HG03103 (cell line): ENCODE measurements around the gene DAB1.

Source experiments
- ATAC-seq: cut with Tn5 transposase; IDR thresholded peaks from one replicate; pipeline ENCODE4 v1.9.1; 2021; ENCODE audit warnings: low read depth; ENCODE audit not compliant: unreplicated experiment

Gene DAB1

GRCh38 chr1:57133686-57134085, 290.2 kb downstream of the DAB1 start:
- ATAC-seq = no peak

GRCh38 chr1:57132993-57133622, 290.8 kb downstream of the DAB1 start:
- no peak for ATAC-seq

- no peak for ATAC-seq
Observed at GRCh38 chr1:57131701-57132394, 292.0 kb downstream of the DAB1 start.

- ATAC-seq = no peak
Observed at GRCh38 chr1:57131257-57131656, 292.6 kb downstream of the DAB1 start.

- ATAC-seq = no peak
Observed at GRCh38 chr1:57129865-57130264, 294.0 kb downstream of the DAB1 start.

- no peak for ATAC-seq
Observed at GRCh38 chr1:57127976-57128375, 295.9 kb downstream of the DAB1 start.

- ATAC-seq = no peak
Observed at GRCh38 chr1:57124768-57125446, 299.0 kb downstream of the DAB1 start.

GRCh38 chr1:57124170-57124569, 299.7 kb downstream of the DAB1 start:
- ATAC-seq = no peak

- ATAC-seq = no peak
Observed at GRCh38 chr1:57122031-57122430, 301.8 kb downstream of the DAB1 start.

GRCh38 chr1:57118948-57119603, 304.8 kb downstream of the DAB1 start:
- ATAC-seq = no peak

GRCh38 chr1:57117753-57118152, 306.1 kb downstream of the DAB1 start:
- ATAC-seq = no peak

GRCh38 chr1:57116871-57117270, 307.0 kb downstream of the DAB1 start:
- no peak for ATAC-seq

GRCh38 chr1:57115030-57115614, 308.7 kb downstream of the DAB1 start:
- ATAC-seq = no peak

- no peak for ATAC-seq
Observed at GRCh38 chr1:57112148-57112547, 311.7 kb downstream of the DAB1 start.

GRCh38 chr1:57111175-57111574, 312.7 kb downstream of the DAB1 start:
- ATAC-seq = no peak

GRCh38 chr1:57109883-57110282, 314.0 kb downstream of the DAB1 start:
- no peak for ATAC-seq

GRCh38 chr1:57109247-57109646, 314.6 kb downstream of the DAB1 start:
- ATAC-seq = no peak

GRCh38 chr1:57106296-57106695, 317.6 kb downstream of the DAB1 start:
- ATAC-seq = no peak

GRCh38 chr1:57102561-57103326, 321.1 kb downstream of the DAB1 start:
- ATAC-seq = no peak

GRCh38 chr1:57101209-57101608, 322.7 kb downstream of the DAB1 start:
- ATAC-seq = no peak
